Measurements from ENCODE around the gene SNCG.
"Not testable (repeated sequence)": the region's sequence is repeated elsewhere in the genome, so short reads cannot be mapped to it uniquely, and the experiment has no call there.

SNCG gene

DNA sequence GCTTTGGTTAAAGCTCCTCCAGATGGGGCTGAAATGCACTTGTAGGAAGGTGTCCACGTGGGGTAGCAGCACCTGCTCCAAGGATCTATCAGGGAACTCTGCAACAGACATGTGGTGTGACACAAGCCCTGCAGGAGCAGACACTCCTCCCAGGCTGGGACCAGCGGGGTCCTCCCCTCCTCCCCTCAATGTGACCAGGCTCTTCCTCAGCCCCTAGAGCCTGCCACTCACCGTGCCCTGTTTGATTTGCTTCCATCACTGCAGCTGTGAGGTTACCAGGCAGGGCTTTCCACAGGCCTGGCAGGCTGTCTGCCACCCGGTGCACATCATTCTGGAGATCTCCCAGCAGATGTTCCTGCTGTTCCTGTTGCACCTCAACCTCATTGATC lies 14.4 kb upstream of the SNCG start:
- H3K4me3 ChIP-seq (ENCODE audit: low read depth, low read length) = no peak overlapping the region
- TF ChIP-seq CTCF (IDR thresholded peaks at IDR 0.05; ENCODE audit: insufficient read depth, low read length, missing control alignments) = no peak
- no peak for DNase-seq (ENCODE audit: low read depth, low spot score)
- CTCF ChIA-PET = interaction anchor here (0.8 to 17.4 kb wide), 7 partner anchors 12 to 544 kb away, joined by 3 to 171 read pairs (median 5); partner anchors contain the start of genes ADIRF, MMRN2 and SNCG
- POLR2A ChIA-PET = no interaction called here

DNA sequence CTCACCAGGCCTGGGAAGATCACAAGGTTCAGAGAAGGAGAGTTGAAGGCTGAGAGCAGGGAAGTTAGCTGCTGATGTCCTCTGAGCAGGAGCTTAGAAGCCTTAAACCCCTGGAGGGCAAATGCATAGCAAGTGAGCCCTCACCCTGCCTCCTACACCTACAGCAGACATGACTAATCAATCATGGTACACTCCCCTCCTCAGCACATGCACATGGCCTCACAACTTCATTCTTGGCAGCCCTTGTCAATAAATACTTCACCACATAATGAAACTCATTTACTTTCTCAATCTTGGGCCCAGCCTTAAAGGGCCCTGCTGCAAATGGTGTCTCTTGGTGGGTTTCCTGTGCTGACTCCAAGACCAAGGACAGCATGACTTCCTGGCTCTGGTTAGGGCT lies 13.9 kb upstream of the SNCG start:
- no peak overlapping the region for H3K4me3 ChIP-seq (ENCODE audit: low read depth, low read length)
- POLR2A ChIA-PET = no interaction called here
- no peak for TF ChIP-seq CTCF (IDR thresholded peaks at IDR 0.05; ENCODE audit: insufficient read depth, low read length, missing control alignments)
- CTCF ChIA-PET = interaction anchor here (0.8 to 17.4 kb wide), 4 partner anchors 12 to 544 kb away, joined by 3 to 171 read pairs (median 14); partner anchors contain the start of genes ADIRF, MMRN2 and SNCG
- DNase-seq (ENCODE audit: low read depth, low spot score) = no peak

DNA sequence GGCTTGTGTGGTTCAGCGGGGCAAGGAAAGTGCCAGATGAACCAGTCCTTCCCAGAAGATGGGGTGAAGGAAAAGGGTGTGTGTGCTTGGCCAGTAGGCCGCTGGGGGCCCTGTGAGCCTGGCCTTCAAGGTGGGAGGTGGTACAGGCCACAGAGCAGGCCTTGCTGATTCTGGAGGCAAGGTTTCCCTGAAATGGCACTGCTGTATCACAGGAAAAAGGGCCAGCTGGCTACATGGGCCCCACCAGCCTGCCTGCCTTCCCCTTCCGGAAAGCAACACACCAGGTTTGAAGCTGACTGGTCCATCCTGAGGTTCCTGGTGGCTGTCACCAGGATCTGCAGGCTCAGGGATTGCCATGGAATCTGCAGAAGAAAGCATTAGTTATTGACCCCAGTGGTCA lies 13.5 kb upstream of the SNCG start:
- no peak for DNase-seq (ENCODE audit: low read depth, low spot score)
- H3K4me3 ChIP-seq (ENCODE audit: low read depth, low read length) = no peak overlapping the region
- no peak for TF ChIP-seq CTCF (IDR thresholded peaks at IDR 0.05; ENCODE audit: insufficient read depth, low read length, missing control alignments)
- ChIA-PET CTCF (interaction anchor here (1.6 to 17.4 kb wide), 5 partner anchors 8 to 22 kb away, joined by 5 to 171 read pairs (median 18); partner anchors contain the start of genes ADIRF, MMRN2 and SNCG), POLR2A (no interaction called here)

- DNase-seq (ENCODE audit: low read depth, low spot score) = no peak
- ChIA-PET POLR2A (interaction anchor here (0.7 kb wide), 1 partner anchor 21 kb away, joined by 3 read pairs; no protein-coding TSS in a partner anchor), CTCF (interaction anchor here (0.7 to 17.4 kb wide), 10 partner anchors 8 to 253 kb away, joined by 3 to 171 read pairs (median 4); partner anchors contain the start of genes MMRN2 and SNCG)
- H3K4me3 ChIP-seq (ENCODE audit: low read depth, low read length) = no peak overlapping the region
- peak; percentile 55 for TF ChIP-seq CTCF (IDR thresholded peaks at IDR 0.05; ENCODE audit: insufficient read depth, low read length, missing control alignments)
Measured at GRCh38 chr10:86945361-86946212, 12.8 kb upstream of the SNCG start.

DNA sequence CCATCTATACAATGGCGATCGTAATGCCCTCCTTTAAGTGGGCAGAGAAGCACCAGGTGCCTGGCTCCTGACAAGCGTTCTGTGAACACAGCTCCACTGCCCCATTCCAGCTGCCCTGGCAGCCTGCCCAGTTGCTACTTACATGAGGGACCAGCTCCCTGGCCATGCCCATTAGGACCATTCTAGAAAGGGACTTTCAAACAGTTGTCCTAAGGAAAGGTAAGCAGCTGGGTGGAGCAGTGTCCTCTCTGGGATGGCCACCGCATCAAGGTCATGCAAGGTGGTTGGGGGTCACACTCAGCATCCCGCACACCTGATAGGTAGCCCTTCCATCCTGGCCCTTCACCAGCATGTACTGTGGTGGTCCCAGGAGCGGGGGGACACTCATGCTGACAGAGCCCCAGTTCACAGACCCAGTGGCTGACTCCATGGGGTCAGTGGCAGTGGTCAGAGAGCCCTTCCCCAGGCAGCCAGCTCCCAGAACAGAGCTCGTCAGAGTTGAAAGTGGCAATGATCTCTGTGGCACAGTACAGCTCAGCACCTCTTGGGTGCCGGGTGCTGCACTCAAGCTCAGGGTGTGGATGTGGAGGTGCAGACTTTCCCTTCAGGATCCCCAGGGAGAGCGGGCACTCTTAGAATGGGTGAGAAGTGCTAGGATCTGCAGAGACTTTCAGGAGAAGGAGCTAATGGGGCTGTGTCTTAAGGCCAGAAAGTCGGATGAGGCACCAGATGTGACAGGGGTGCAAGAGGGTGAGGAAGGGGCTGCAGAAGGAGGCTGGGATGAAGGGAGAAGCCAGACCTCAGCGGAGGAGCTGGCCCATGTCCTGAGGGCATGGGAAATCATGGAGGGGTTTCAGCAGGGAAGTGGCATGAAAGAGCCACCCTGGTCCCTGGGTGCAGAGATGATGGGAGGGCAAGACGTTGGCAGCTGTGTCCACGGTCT lies 11.9 kb upstream of the SNCG start:
- CTCF ChIA-PET = interaction anchor here (0.7 to 17.4 kb wide), 10 partner anchors 9 to 253 kb away, joined by 3 to 171 read pairs (median 4); partner anchors contain the start of genes MMRN2 and SNCG

DNA sequence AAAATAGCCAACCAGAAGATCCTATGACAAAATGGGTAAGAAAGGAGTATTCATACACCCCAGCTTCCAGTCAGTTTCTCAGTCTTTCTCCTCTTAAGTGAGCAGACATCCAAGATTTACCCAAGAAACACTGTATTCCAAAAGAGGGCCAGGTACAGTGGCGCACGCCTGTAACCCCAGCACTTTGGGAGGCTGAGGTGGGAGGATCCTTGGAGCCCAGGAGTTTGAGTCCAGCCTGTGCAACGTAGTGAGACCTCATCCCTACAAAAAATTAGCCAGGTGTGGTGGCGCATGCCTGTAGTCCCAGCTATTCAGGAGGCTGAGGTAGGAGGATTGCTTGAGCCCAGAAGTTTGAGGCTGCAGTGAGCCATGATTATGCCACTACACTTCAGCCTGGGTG lies 10.6 kb upstream of the SNCG start:
- POLR2A ChIA-PET = not testable (repeated sequence)

More for the DNA sequence above, 11.9 kb upstream of the SNCG start:
- POLR2A ChIA-PET = no interaction called here
- H3K4me3 ChIP-seq (ENCODE audit: low read depth, low read length) = no peak overlapping the region
- DNase-seq (ENCODE audit: low read depth, low spot score) = no peak
- TF ChIP-seq CTCF (IDR thresholded peaks at IDR 0.05; ENCODE audit: insufficient read depth, low read length, missing control alignments) = no peak

More for the DNA sequence above, 10.6 kb upstream of the SNCG start:
- CTCF ChIA-PET = interaction anchor here (1.3 to 17.4 kb wide), 3 partner anchors 9 to 255 kb away, joined by 4 to 171 read pairs (median 4); partner anchors contain the start of genes MMRN2 and SNCG
- not testable (repeated sequence) for DNase-seq (ENCODE audit: low read depth, low spot score); H3K4me3 ChIP-seq (ENCODE audit: low read depth, low read length)
